Fibroblast of mammary gland (primary cell): ENCODE measurements around the gene SLC25A48.

Experiments
- DNase-seq: peaks from one replicate; pipeline ENCODE4 v3.0.0-alpha.2; 2010; ENCODE audit warnings: low read depth
- H3K4me3 ChIP-seq: 2 replicates; pipeline ENCODE4 v1.5.1; 2011; ENCODE audit warnings: low read depth, mild to moderate bottlenecking, low read length, moderate library complexity; ENCODE audit not compliant: control insufficient read depth
- TF ChIP-seq, protein P1 (sequence below): conservative IDR thresholded peaks from 2 replicates; pipeline ENCODE4 v1.5.1; 2011; ENCODE audit warnings: low read depth, low read length, inconsistent platforms; ENCODE audit not compliant: control insufficient read depth, insufficient read depth

The SLC25A48 gene

DNA sequence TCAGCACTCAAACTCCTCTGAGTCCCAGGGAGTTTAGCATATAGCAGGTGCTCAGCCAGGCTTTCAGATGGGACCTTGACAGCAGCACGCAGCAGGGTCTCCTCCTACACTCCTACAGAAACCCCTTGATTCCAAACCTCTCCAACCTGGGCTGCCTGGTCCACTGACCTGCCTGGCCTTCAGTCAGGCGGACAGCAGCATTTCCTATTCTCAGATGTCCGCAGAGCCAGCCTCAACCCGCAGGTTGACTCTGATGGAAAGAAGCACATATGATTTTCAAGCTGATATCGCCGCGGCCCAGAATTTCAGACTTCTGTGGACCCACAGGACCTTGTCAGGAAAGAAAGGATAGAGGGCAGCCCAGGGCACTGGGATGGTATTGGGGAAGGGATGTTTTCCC, 5.3 kb upstream of the SLC25A48 start:
- no peak overlapping the region for H3K4me3 ChIP-seq
- no peak for DNase-seq
- TF ChIP-seq, protein P1, sequence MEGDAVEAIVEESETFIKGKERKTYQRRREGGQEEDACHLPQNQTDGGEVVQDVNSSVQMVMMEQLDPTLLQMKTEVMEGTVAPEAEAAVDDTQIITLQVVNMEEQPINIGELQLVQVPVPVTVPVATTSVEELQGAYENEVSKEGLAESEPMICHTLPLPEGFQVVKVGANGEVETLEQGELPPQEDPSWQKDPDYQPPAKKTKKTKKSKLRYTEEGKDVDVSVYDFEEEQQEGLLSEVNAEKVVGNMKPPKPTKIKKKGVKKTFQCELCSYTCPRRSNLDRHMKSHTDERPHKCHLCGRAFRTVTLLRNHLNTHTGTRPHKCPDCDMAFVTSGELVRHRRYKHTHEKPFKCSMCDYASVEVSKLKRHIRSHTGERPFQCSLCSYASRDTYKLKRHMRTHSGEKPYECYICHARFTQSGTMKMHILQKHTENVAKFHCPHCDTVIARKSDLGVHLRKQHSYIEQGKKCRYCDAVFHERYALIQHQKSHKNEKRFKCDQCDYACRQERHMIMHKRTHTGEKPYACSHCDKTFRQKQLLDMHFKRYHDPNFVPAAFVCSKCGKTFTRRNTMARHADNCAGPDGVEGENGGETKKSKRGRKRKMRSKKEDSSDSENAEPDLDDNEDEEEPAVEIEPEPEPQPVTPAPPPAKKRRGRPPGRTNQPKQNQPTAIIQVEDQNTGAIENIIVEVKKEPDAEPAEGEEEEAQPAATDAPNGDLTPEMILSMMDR: no peak

DNA sequence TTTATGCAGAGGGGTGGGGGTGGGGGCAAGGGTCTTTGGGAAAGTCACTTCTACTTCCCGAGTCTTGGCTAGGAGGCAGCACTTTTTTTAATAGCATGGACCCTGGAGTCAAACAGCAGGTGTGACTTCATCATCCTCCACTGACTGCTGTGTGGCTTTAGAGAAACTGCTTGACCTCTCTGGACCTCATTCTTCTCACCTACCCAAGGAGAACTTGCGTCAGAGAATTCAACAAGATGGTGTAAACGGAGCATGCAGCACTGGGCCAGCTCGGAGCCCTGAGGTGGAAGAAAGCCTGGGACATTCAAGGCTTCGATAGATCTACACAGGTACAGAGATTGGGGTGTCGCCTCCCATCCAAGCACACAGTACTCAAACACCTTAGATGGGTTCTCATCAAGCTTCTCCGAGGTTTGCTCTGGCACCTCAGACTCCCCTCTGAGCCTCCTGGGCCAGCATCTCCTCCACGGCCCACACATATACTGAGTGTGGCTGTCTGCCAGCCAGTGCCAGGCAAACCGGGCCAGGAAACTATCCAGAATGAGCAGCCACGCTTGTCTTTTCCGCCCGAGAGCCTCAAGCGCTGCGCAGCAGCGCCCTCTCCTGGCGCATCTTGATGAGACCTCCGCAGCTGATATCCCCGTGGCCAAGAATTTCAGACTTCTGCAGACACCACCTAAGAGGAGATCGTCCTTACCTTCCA, 4.6 kb upstream of the SLC25A48 start:
- no peak overlapping the region for H3K4me3 ChIP-seq
- peak; percentile 47 for DNase-seq
- TF ChIP-seq, protein P1: peak; percentile 85

- TF ChIP-seq, protein P1: no peak
These were observed 4.1 kb upstream of the SLC25A48 start for GRCh38 chr5:135830384-135830700.

GRCh38 chr5:135830876-135831275, 3.6 kb upstream of the SLC25A48 start:
- no peak overlapping the region for H3K4me3 ChIP-seq
- DNase-seq: no peak
- TF ChIP-seq, protein P1: no peak

More at GRCh38 chr5:135830384-135830700, 4.1 kb upstream of the SLC25A48 start:
- no peak overlapping the region for H3K4me3 ChIP-seq
- no peak for DNase-seq

GRCh38 chr5:135831439-135831838, 3.0 kb upstream of the SLC25A48 start:
- no peak overlapping the region for H3K4me3 ChIP-seq
- TF ChIP-seq, protein P1: no peak
- DNase-seq: no peak

- TF ChIP-seq, protein P1: no peak
- no peak for DNase-seq
These were observed 2.5 kb upstream of the SLC25A48 start for GRCh38 chr5:135831851-135832555.

More at GRCh38 chr5:135831851-135832555, 2.5 kb upstream of the SLC25A48 start:
- no peak overlapping the region for H3K4me3 ChIP-seq
